Measurements from ENCODE around the gene ACBD5.
A peak's percentile ranks its signal among the peaks of the same experiment; 100 is the strongest.

Gene ACBD5

DNA sequence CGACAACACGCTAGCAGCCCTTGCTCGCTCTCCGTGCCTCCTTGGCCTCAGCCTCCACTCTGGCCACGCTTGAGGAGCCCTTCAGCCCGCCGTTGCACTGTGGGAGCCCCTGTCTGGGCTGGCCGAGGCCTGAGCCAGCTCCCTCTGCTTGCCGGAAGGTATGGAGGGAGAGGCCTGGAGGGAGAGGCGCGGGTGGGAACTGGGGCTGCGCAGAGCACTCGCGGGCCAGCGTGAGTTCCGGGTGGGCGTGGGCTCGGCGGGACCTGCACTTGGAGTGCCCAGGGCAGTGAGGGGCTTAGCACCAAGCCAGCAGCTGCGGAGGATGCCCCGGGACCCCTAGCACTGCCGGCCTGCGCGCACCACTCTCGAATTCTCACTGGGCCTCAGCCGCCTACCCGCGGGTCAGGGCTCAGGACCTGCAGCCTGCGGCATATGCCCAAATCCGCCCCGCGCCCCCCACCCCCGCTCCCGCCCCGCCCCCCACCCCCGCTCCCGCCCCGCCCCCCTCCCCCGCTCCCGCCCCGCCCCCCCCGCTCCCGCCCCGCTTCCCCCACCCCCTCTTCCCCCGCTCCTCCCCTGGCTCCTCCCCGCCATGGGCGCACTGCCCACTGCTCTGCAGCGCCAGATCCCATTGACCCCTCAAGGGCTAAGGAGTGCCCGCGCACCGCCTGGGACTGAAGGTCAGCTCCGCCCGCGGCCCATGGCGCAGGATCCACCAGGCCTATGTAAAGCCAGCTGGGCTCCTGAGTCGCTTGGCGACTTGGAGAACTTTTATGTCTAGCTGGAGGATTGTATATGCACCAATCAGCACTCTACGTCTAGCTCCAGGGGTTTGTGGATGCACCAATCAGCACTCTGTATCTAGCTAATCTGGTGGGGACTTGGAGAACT is 15.9 kb upstream of the ACBD5 start:
- no peak overlapping the region for H3K4me3 ChIP-seq
- no peak for TF ChIP-seq CTCF (IDR thresholded peaks at IDR 0.05)
- no peak for DNase-seq (ENCODE audit: low spot score)
- H3K27ac ChIP-seq = no peak overlapping the region

- TF ChIP-seq CTCF (IDR thresholded peaks at IDR 0.05) = no peak
- no peak for DNase-seq (ENCODE audit: low spot score)
- Histone ChIP-seq H3K4me3 (no peak overlapping the region), H3K27ac (no peak overlapping the region)
These were observed 13.0 kb upstream of the ACBD5 start for GRCh38 chr10:27253576-27253975.

- peak overlapping the region in 1 of 2 donors; percentile 76 for H3K27ac ChIP-seq
- no peak for DNase-seq (ENCODE audit: low spot score)
These were observed 11.8 kb upstream of the ACBD5 start for GRCh38 chr10:27252267-27253000.

GRCh38 chr10:27251554-27251953 is 11.0 kb upstream of the ACBD5 start:
- H3K27ac ChIP-seq = no peak overlapping the region
- H3K4me3 ChIP-seq = no peak overlapping the region
- no peak for TF ChIP-seq CTCF (IDR thresholded peaks at IDR 0.05)
- no peak for DNase-seq (ENCODE audit: low spot score)

More at GRCh38 chr10:27252267-27253000, 11.8 kb upstream of the ACBD5 start:
- TF ChIP-seq CTCF (IDR thresholded peaks at IDR 0.05) = peak; percentile 80
- H3K4me3 ChIP-seq = peak overlapping the region; percentile 82

- H3K4me3 ChIP-seq = no peak overlapping the region
- H3K27ac ChIP-seq = no peak overlapping the region
- no peak for TF ChIP-seq CTCF (IDR thresholded peaks at IDR 0.05)
- DNase-seq (ENCODE audit: low spot score) = no peak
These were observed 7.6 kb upstream of the ACBD5 start for GRCh38 chr10:27248215-27248614.

DNA sequence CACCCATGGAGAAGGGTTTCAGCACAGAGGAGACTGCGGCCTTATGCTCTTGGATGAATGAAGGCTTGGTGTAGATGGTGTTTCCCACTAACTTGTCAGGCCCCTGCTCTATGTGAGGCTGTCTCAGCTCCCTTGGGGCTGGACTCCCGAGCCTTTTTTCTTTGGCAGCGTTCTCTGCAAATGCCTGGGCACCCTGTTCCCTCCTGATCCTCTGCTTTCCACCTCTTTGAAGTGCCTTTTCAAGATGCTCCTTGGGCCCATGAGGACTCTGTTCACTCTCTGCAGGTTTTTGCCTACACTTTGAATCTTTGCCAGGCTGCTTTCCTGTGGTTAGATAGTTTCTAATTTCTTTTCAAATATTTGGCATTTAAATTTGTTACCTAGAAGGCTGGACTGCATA is 6.8 kb upstream of the ACBD5 start:
- no peak for TF ChIP-seq CTCF (IDR thresholded peaks at IDR 0.05)
- Histone ChIP-seq H3K4me3 (no peak overlapping the region), H3K27ac (no peak overlapping the region)
- DNase-seq (ENCODE audit: low spot score) = no peak

Data from coronary artery (tissue), 2 donors.